HepG2 (cell line): Measurements from ENCODE around the gene PCSK5.

Source experiments
- CBX5 ChIP-seq: sonication (generic); formaldehyde crosslinking; IDR thresholded peaks from 2 replicates; pipeline ENCODE4 v1.4.0; 2020; ENCODE audit warnings: missing genetic modification reagents, borderline replicate concordance
- CREB1 ChIP-seq, 2 experiments: fragments of 450-650 bp in 1 of 2; IDR thresholded peaks; 2 replicates each; pipeline ENCODE4 v1.6.1; 2016 to 2017; ENCODE audit warnings: control low read depth in 1 of 2, mild to moderate bottlenecking in 1 of 2, missing compliant biosample characterization in 1 of 2, missing genetic modification characterization in 1 of 2
- CTCF ChIP-seq: sonication (generic); formaldehyde crosslinking; IDR thresholded peaks from 2 replicates; pipeline ENCODE4 v1.5.0; 2020; ENCODE audit warnings: mild to moderate bottlenecking, missing genetic modification reagents, moderate library complexity
- EZH2 ChIP-seq: conservative IDR thresholded peaks from 2 replicates; pipeline ENCODE4 v1.6.1; 2012; ENCODE audit warnings: mild to moderate bottlenecking, low read depth, low read length, moderate library complexity
- HIVEP1 ChIP-seq: sonication (generic); formaldehyde crosslinking; IDR thresholded peaks from 2 replicates; pipeline ENCODE4 v1.4.0; 2020; ENCODE audit warnings: mild to moderate bottlenecking, missing genetic modification reagents
- MLX ChIP-seq: IDR thresholded peaks from 2 replicates; pipeline ENCODE4 v1.6.1; 2016
- NBN ChIP-seq: fragments of 450-650 bp; conservative IDR thresholded peaks from 2 replicates; pipeline ENCODE4 v1.6.1; 2017
- NFRKB ChIP-seq: fragments of 450-650 bp; IDR thresholded peaks from 2 replicates; pipeline ENCODE4 v1.6.1; 2017
- POLR2A ChIP-seq, 2 experiments: IDR thresholded peaks; 2 replicates each; pipeline ENCODE4 v1.6.1; 2011; ENCODE audit warnings: low read depth in 2 of 2, low read length in 2 of 2, mild to moderate bottlenecking in 1 of 2, moderate library complexity in 1 of 2; ENCODE audit not compliant: insufficient read depth in 1 of 2
- POLR2AphosphoS5 ChIP-seq: IDR thresholded peaks from 2 replicates; pipeline ENCODE4 v1.6.1; 2012; ENCODE audit warnings: low read depth, low read length
- SMAD3 ChIP-seq: sonication (generic); formaldehyde crosslinking; IDR thresholded peaks from 2 replicates; pipeline ENCODE4 v1.4.0; 2020; ENCODE audit warnings: missing genetic modification reagents
- TAF1 ChIP-seq: sonication (generic); formaldehyde crosslinking; IDR thresholded peaks from 2 replicates; pipeline ENCODE4 v1.4.0; 2020; ENCODE audit warnings: missing genetic modification reagents
- ZBTB21 ChIP-seq: sonication (generic); formaldehyde crosslinking; IDR thresholded peaks from 2 replicates; pipeline ENCODE4 v1.4.0; 2020; ENCODE audit warnings: missing genetic modification reagents
- TF ChIP-seq, protein P1 (sequence below): sonication (generic); formaldehyde crosslinking; IDR thresholded peaks from 2 replicates; pipeline ENCODE4 v1.9.0; 2021; ENCODE audit warnings: missing genetic modification reagents, borderline replicate concordance

- TF ChIP-seq MLX (CRISPR knock-in tag) (no peak), EZH2 (no peak), ZBTB21 (CRISPR knock-in tag) (no peak), NBN (no peak), SMAD3 (CRISPR knock-in tag) (no peak), HIVEP1 (CRISPR knock-in tag) (no peak), TAF1 (CRISPR knock-in tag) (no peak), CREB1 (IDR thresholded peaks at IDR 0.05) (no peak), CREB1 (CRISPR knock-in tag; IDR thresholded peaks at IDR 0.05) (no peak), POLR2AphosphoS5 (no peak), CTCF (CRISPR knock-in tag) (no peak), NFRKB (no peak), POLR2A (IDR thresholded peaks at IDR 0.05; ENCODE audit: insufficient read depth in 1 of 2, low read depth in 2 of 2, low read length in 2 of 2) (no peak), CBX5 (CRISPR knock-in tag) (no peak)
- TF ChIP-seq, protein P1, sequence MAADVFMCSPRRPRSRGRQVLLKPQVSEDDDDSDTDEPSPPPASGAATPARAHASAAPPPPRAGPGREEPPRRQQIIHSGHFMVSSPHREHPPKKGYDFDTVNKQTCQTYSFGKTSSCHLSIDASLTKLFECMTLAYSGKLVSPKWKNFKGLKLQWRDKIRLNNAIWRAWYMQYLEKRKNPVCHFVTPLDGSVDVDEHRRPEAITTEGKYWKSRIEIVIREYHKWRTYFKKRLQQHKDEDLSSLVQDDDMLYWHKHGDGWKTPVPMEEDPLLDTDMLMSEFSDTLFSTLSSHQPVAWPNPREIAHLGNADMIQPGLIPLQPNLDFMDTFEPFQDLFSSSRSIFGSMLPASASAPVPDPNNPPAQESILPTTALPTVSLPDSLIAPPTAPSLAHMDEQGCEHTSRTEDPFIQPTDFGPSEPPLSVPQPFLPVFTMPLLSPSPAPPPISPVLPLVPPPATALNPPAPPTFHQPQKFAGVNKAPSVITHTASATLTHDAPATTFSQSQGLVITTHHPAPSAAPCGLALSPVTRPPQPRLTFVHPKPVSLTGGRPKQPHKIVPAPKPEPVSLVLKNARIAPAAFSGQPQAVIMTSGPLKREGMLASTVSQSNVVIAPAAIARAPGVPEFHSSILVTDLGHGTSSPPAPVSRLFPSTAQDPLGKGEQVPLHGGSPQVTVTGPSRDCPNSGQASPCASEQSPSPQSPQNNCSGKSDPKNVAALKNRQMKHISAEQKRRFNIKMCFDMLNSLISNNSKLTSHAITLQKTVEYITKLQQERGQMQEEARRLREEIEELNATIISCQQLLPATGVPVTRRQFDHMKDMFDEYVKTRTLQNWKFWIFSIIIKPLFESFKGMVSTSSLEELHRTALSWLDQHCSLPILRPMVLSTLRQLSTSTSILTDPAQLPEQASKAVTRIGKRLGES, result no peak
Measured at GRCh38 chr9:75880618-75881017, 9.9 kb upstream of the PCSK5 start.
